NB4 (cell line): ENCODE data around the gene SLC13A2.

ENCODE experiments used
- POLR2A ChIP-seq: IDR thresholded peaks from 2 replicates; pipeline ENCODE4 v1.6.1; 2011; ENCODE audit warnings: mild to moderate bottlenecking; ENCODE audit not compliant: insufficient read length; ENCODE audit errors: extremely low read depth
- TF ChIP-seq, protein P1 (sequence below): IDR thresholded peaks from one replicate; pipeline ENCODE4 v1.5.1; 2012; ENCODE audit warnings: low read depth, low read length

DNA sequence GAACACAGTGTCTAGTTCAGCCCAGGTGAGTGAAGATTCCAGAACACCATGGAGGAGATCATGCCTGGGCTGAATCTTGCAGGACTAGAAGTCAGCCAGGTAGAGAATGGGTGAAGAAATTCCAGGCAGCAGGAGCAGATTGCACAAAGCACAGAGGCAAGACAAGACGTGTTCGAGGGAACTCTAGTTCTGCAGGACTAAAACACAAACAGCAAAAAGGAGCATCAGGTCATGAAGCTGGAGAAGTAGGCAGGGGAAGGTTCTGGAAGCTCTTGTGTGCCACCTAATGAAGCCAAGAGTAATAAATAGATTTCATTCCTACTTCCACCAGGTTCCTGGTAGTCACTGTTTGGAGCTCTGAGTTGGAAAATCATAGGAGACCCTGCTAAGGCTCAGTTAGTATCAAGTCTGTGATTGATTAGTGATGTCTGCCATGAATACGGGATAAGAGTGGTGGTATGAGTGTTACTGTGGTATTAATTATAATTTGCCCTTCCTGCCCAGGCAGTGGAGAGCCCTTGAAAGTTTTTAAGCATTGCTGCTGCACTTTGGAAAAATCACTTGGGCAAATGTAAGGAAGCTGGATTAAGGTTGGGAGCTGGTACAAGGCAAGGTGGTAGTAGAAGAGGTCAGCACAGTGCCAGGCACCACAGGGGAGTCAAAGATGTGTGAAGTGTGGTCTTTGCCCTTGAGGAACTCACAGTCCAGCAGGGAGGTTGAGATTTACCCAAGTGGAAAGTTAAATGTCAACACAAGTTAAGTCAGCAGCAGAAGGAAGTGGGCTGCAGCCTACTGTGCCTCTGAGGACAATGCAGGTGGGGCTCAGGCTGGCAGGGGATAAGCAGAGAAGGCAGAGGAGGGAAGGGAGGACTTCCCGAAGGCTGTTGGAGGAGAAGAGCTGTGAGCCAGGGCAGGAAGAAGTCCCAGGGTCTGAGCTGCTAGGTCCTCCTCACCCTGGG, 19.2 kb downstream of the SLC13A2 start:
- TF ChIP-seq, protein P1, sequence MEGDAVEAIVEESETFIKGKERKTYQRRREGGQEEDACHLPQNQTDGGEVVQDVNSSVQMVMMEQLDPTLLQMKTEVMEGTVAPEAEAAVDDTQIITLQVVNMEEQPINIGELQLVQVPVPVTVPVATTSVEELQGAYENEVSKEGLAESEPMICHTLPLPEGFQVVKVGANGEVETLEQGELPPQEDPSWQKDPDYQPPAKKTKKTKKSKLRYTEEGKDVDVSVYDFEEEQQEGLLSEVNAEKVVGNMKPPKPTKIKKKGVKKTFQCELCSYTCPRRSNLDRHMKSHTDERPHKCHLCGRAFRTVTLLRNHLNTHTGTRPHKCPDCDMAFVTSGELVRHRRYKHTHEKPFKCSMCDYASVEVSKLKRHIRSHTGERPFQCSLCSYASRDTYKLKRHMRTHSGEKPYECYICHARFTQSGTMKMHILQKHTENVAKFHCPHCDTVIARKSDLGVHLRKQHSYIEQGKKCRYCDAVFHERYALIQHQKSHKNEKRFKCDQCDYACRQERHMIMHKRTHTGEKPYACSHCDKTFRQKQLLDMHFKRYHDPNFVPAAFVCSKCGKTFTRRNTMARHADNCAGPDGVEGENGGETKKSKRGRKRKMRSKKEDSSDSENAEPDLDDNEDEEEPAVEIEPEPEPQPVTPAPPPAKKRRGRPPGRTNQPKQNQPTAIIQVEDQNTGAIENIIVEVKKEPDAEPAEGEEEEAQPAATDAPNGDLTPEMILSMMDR = no peak
- TF ChIP-seq POLR2A = no peak
